Measurements from ENCODE around the gene PDXDC1. TPM values are rescaled to one million over a fixed set of nuclear protein-coding genes. Genes with fewer than 3 reads are reported as not detected.
"Not testable (repeated sequence)": the region's sequence is repeated elsewhere in the genome, so short reads cannot be mapped to it uniquely, and the experiment has no call there.

PDXDC1 gene
- total RNA-seq, 1 donor from 2014 or later: 107 TPM

GRCh38 chr16:14963281-14964173 is 11.3 kb upstream of the PDXDC1 start:
- Mint-ChIP-seq H3K9me3 (ENCODE audit: unreplicated experiment) (peaks cover 8% of the 10 kb centered on the region), H3K4me1 (ENCODE audit: unreplicated experiment) (no peaks in the 10 kb centered on the region), H3K4me3 (ENCODE audit: unreplicated experiment) (no peak overlapping the region), H3K27me3 (ENCODE audit: unreplicated experiment) (peaks cover 40% of the 10 kb centered on the region), H3K27ac (ENCODE audit: unreplicated experiment) (no peak overlapping the region), H3K36me3 (ENCODE audit: unreplicated experiment) (no peaks in the 10 kb centered on the region)
- no peak for TF ChIP-seq CTCF (IDR thresholded peaks at IDR 0.05)
- peak; percentile 81 for DNase-seq (ENCODE audit: extremely low spot score, unreplicated experiment)

- H3K36me3 Mint-ChIP-seq (ENCODE audit: unreplicated experiment): no peaks in the 10 kb centered on the region
- DNase-seq (ENCODE audit: extremely low spot score, unreplicated experiment): no peak
- no peak for TF ChIP-seq CTCF (IDR thresholded peaks at IDR 0.05)
- peaks cover 8% of the 10 kb centered on the region for H3K9me3 Mint-ChIP-seq (ENCODE audit: unreplicated experiment)
- peaks cover 29% of the 10 kb centered on the region for H3K27me3 Mint-ChIP-seq (ENCODE audit: unreplicated experiment)
- H3K27ac Mint-ChIP-seq (ENCODE audit: unreplicated experiment): no peak overlapping the region
- no peaks in the 10 kb centered on the region for H3K4me1 Mint-ChIP-seq (ENCODE audit: unreplicated experiment)
- H3K4me3 Mint-ChIP-seq (ENCODE audit: unreplicated experiment): no peak overlapping the region
These were observed 9.5 kb upstream of the PDXDC1 start for GRCh38 chr16:14965328-14965727.

- H3K36me3 Mint-ChIP-seq (ENCODE audit: unreplicated experiment); H3K27ac Mint-ChIP-seq (ENCODE audit: unreplicated experiment); H3K4me3 Mint-ChIP-seq (ENCODE audit: unreplicated experiment); H3K9me3 Mint-ChIP-seq (ENCODE audit: unreplicated experiment); H3K4me1 Mint-ChIP-seq (ENCODE audit: unreplicated experiment); DNase-seq (ENCODE audit: extremely low spot score, unreplicated experiment): not testable (repeated sequence)
- H3K27me3 Mint-ChIP-seq (ENCODE audit: unreplicated experiment): peaks cover 10% of the 10 kb centered on the region
These were observed 5.0 kb upstream of the PDXDC1 start for GRCh38 chr16:14969795-14970194.

DNA sequence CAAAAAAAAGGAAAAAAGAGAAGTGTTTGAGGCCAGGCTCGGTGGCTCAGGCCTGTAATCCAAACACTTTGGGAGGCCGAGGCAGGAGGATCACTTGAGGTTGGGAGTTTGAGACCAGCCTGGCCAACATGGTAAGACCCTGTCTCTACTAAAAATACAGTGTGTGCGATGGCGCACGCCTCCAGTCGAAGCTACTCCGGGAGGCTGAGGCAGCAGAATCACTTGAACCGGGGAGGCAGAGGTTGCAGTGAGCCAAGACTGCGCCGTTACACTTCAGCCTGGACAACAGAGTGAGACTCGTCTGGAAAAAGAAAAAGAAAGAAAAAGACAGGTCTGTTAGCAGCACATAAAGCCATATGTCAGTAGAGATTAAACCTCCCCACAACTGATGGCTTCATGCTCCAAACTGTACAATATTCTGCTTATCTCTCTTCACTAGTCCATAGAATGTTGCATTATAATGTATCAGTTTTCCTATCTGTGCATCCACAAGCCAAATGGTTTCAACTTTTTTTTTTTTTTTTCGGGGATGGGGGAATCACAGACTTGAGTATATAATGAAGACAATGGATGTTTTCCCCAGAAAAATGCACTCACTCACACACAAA is 3.1 kb upstream of the PDXDC1 start:
- not testable (repeated sequence) for H3K27me3 Mint-ChIP-seq (ENCODE audit: unreplicated experiment); H3K9me3 Mint-ChIP-seq (ENCODE audit: unreplicated experiment); DNase-seq (ENCODE audit: extremely low spot score, unreplicated experiment); H3K4me3 Mint-ChIP-seq (ENCODE audit: unreplicated experiment); H3K27ac Mint-ChIP-seq (ENCODE audit: unreplicated experiment); H3K36me3 Mint-ChIP-seq (ENCODE audit: unreplicated experiment)
- H3K4me1 Mint-ChIP-seq (ENCODE audit: unreplicated experiment): peaks cover 17% of the 10 kb centered on the region

DNA sequence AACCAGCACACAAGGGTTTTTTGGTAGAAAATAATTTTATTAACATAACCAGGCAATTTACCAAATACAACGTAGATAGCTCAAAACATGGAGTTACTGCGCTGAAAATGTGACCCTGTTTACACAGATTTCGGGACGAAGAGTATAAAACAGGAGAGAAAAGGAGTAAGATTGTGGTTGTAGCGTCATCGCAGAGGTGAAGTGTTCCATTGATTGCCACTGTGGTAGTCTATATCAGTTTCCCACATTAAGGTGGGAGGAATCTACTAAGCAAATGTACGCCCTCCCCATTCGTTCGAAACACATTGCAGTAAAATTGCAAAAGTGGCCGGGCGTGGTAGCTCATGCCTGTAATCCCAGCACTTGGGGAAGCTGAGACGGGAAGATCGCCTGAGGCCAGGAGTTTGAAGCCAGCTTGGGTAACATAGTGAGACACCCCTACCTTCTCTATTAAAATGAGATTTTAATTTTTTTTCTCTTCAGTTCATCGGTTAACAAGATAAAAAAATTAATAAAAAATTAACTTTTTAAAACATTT is 972 bp upstream of the PDXDC1 start:
- H3K27ac Mint-ChIP-seq (ENCODE audit: unreplicated experiment); H3K9me3 Mint-ChIP-seq (ENCODE audit: unreplicated experiment); H3K27me3 Mint-ChIP-seq (ENCODE audit: unreplicated experiment); H3K36me3 Mint-ChIP-seq (ENCODE audit: unreplicated experiment); DNase-seq (ENCODE audit: extremely low spot score, unreplicated experiment): not testable (repeated sequence)
- Mint-ChIP-seq H3K4me1 (ENCODE audit: unreplicated experiment) (peaks cover 27% of the 10 kb centered on the region), H3K4me3 (ENCODE audit: unreplicated experiment) (peak overlapping the region; percentile 50)

DNA sequence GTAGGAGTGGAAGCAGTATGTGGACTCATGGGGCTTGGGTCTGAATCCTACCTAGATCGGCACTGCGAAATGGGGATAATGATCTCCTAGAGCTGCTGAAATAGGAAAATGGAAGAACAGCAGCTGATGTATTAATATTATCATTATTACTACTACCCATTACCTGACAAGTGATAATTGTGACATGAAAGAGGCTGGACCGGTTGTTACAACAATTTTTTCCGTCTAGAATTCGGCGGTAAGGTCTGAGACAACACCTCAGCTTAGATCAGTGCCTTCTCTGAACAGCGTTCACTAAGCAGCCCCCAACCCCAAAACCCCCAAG is 533 bp upstream of the PDXDC1 start:
- H3K9me3 Mint-ChIP-seq (ENCODE audit: unreplicated experiment); H3K36me3 Mint-ChIP-seq (ENCODE audit: unreplicated experiment); DNase-seq (ENCODE audit: extremely low spot score, unreplicated experiment); H3K27me3 Mint-ChIP-seq (ENCODE audit: unreplicated experiment): not testable (repeated sequence)
- Mint-ChIP-seq H3K27ac (ENCODE audit: unreplicated experiment) (peak overlapping the region; percentile 89), H3K4me3 (ENCODE audit: unreplicated experiment) (peak overlapping the region; percentile 87), H3K4me1 (ENCODE audit: unreplicated experiment) (peaks cover 28% of the 10 kb centered on the region)

- Mint-ChIP-seq H3K4me3 (ENCODE audit: unreplicated experiment) (peak overlapping the region; percentile 87), H3K27ac (ENCODE audit: unreplicated experiment) (peak overlapping the region; percentile 90), H3K4me1 (ENCODE audit: unreplicated experiment) (peaks cover 37% of the 10 kb centered on the region)
- not testable (repeated sequence) for H3K9me3 Mint-ChIP-seq (ENCODE audit: unreplicated experiment); DNase-seq (ENCODE audit: extremely low spot score, unreplicated experiment); H3K36me3 Mint-ChIP-seq (ENCODE audit: unreplicated experiment); H3K27me3 Mint-ChIP-seq (ENCODE audit: unreplicated experiment)
These were observed 780 bp downstream of the PDXDC1 start for GRCh38 chr16:14975418-14976194.

DNA sequence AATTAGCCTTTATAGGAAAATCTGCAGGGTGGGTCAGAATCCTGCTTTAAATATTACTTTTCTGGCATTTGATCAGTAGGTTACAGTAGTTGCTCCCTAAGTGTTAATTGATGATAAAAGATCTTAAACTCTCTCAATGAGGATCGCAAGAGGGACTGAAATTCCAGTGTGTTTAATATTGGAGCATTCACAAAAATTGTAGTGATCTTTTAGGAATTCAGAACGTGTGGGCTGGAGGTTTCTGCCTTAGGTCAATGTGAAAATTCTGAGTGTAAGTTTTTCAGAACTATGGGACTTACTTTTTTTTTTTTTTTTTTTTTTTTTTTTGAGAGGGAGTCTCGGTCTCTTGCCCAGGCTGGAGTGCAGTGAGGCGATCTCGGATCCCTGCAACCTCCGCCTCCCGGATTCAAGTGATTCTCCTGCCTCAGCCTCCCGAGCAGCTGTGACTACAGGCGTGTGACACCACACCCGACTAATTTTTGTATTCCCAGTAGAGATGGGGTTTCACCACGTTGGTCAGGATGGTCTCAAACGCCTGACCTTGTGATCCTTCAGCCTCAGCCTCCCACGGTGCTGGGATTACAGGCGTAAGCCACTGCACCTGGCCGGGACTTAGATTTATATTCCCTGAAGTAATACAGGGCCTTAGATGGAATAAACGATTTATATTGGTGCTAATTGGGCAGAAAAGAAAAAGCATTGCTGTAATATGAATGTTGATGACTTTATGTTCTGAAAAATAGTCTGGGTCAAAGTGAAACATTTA is 2.3 kb downstream of the PDXDC1 start:
- DNase-seq (ENCODE audit: extremely low spot score, unreplicated experiment); H3K36me3 Mint-ChIP-seq (ENCODE audit: unreplicated experiment): not testable (repeated sequence)
- peak overlapping the region; percentile 90 for H3K27ac Mint-ChIP-seq (ENCODE audit: unreplicated experiment)

GRCh38 chr16:14978281-14978680 is 3.5 kb downstream of the PDXDC1 start:
- not testable (repeated sequence) for H3K9me3 Mint-ChIP-seq (ENCODE audit: unreplicated experiment); DNase-seq (ENCODE audit: extremely low spot score, unreplicated experiment); H3K27me3 Mint-ChIP-seq (ENCODE audit: unreplicated experiment); H3K36me3 Mint-ChIP-seq (ENCODE audit: unreplicated experiment); H3K27ac Mint-ChIP-seq (ENCODE audit: unreplicated experiment); H3K4me3 Mint-ChIP-seq (ENCODE audit: unreplicated experiment)
- peaks cover 47% of the 10 kb centered on the region for H3K4me1 Mint-ChIP-seq (ENCODE audit: unreplicated experiment)

More for the DNA sequence above, 2.3 kb downstream of the PDXDC1 start:
- not testable (repeated sequence) for H3K27me3 Mint-ChIP-seq (ENCODE audit: unreplicated experiment); H3K9me3 Mint-ChIP-seq (ENCODE audit: unreplicated experiment)
- H3K4me3 Mint-ChIP-seq (ENCODE audit: unreplicated experiment): peak overlapping the region; percentile 52
- H3K4me1 Mint-ChIP-seq (ENCODE audit: unreplicated experiment): peaks cover 40% of the 10 kb centered on the region
